Measurements from ENCODE around the gene KCNT1. TPM values are rescaled to one million over a fixed set of nuclear protein-coding genes. Genes with fewer than 3 reads are reported as not detected.

KCNT1 gene
- total RNA-seq, 1 donor from 2014 or later: not detected

DNA sequence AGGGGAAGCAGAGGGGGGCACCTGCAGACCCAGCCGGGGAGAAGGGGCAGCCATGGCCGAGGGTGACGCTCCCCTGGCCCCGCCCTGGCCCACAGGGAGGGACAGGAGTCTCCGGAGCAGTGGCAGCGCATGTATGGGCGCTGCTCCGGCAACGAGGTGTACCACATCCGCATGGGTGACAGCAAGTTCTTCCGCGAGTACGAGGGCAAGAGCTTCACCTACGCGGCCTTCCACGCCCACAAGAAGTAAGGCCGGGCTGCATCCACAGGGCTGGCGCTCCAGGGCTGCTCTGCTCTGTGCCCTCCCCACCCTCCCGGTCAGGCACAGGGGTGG lies 68.2 kb downstream of the KCNT1 start:
- Histone ChIP-seq H3K4me3 (ENCODE audit: low read depth, low read length) (no peak overlapping the region), H3K36me3 (ENCODE audit: control insufficient read depth, insufficient read depth, low read length) (no peaks in the 10 kb centered on the region), H3K27me3 (ENCODE audit: control insufficient read depth, insufficient read depth, low read length) (peaks cover 10% of the 10 kb centered on the region)
- TF ChIP-seq, protein P1, sequence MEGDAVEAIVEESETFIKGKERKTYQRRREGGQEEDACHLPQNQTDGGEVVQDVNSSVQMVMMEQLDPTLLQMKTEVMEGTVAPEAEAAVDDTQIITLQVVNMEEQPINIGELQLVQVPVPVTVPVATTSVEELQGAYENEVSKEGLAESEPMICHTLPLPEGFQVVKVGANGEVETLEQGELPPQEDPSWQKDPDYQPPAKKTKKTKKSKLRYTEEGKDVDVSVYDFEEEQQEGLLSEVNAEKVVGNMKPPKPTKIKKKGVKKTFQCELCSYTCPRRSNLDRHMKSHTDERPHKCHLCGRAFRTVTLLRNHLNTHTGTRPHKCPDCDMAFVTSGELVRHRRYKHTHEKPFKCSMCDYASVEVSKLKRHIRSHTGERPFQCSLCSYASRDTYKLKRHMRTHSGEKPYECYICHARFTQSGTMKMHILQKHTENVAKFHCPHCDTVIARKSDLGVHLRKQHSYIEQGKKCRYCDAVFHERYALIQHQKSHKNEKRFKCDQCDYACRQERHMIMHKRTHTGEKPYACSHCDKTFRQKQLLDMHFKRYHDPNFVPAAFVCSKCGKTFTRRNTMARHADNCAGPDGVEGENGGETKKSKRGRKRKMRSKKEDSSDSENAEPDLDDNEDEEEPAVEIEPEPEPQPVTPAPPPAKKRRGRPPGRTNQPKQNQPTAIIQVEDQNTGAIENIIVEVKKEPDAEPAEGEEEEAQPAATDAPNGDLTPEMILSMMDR (IDR thresholded peaks at IDR 0.05; ENCODE audit: insufficient read depth, low read length, poor library complexity, severe bottlenecking): no peak
- no peak for DNase-seq (ENCODE audit: low read depth)

DNA sequence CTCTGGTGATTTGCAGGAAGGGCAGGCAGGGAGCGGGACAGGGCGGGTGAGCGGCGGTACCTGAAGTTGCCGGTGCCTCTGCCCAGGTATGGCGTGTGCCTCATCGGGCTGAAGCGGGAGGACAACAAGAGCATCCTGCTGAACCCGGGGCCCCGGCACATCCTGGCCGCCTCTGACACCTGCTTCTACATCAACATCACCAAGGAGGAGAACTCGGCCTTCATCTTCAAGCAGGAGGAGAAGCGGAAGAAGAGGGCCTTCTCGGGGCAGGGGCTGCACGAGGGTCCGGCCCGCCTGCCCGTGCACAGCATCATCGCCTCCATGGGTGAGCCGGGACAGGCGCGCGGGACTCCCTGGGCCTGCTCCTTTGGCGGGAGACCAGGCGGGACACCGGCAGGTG lies 68.8 kb downstream of the KCNT1 start:
- TF ChIP-seq, protein P1 (IDR thresholded peaks at IDR 0.05; ENCODE audit: insufficient read depth, low read length, poor library complexity, severe bottlenecking): no peak
- Histone ChIP-seq H3K4me3 (ENCODE audit: low read depth, low read length) (no peak overlapping the region), H3K27me3 (ENCODE audit: control insufficient read depth, insufficient read depth, low read length) (peaks cover 10% of the 10 kb centered on the region), H3K36me3 (ENCODE audit: control insufficient read depth, insufficient read depth, low read length) (no peaks in the 10 kb centered on the region)
- no peak for DNase-seq (ENCODE audit: low read depth)

DNA sequence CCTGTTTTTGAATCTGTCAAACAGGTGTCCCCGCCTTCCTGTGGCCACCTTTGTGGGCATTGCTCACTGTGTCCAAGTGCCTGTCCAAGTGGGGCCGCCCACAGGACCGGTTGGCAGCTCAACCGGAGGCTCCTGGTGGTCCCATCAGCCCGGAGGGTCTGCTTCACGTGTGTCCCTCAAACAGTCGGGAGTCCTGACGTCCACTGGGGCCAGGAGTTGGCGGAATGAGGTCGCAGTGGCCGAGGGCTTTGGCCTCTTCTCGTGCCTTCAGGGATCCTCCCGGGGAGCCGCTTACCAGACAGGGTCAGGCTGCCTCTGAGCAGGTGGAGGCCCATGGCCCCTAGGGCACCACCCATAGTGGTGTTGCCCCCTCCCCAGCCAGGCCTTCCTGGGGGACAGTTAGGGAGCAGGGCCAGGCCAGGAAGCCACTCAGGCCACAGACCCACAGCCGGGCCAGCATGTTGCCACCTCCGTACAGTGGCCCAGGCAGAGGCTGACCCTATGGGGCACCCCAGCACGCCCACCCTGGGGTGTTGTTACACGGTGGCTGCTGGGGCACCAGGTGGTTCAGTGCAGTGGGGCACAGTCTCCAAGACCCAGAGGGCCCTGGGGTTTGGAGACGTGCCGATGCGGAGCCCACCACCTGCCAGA lies 69.5 kb downstream of the KCNT1 start:
- no peaks in the 10 kb centered on the region for H3K36me3 ChIP-seq (ENCODE audit: control insufficient read depth, insufficient read depth, low read length)
- no peak overlapping the region for H3K4me3 ChIP-seq (ENCODE audit: low read depth, low read length)
- TF ChIP-seq, protein P1 (IDR thresholded peaks at IDR 0.05; ENCODE audit: insufficient read depth, low read length, poor library complexity, severe bottlenecking): no peak
- H3K27me3 ChIP-seq (ENCODE audit: control insufficient read depth, insufficient read depth, low read length): peaks cover 10% of the 10 kb centered on the region
- DNase-seq (ENCODE audit: low read depth): no peak

DNA sequence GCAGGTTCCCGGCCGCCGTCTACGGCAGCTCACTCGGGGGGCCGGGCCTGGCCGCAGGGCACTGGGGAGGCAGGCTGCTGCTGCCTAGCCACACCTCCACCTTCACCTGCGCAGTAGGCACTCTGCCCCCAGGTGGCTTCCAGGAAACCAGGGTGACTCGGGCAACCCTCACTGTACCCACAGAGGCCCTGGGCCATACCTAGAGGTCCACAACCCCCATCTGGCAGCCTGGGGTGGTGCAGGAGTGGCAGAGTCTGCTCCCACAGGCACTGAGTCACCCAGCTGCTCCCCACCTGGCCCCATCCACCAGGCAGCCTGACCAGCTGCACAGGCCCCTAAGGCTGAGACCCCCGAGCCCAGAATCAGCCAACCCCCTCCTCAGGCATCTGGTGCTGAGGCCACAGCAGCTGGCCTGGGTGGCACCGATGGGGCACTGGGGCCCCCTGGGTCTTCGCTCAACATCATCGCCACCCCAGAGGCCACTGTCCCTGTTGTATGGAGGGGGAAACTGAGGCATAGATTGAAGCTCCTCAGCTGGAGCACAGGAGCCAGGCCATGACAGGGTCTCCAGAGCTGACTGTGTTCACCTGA lies 70.2 kb downstream of the KCNT1 start:
- H3K27me3 ChIP-seq (ENCODE audit: control insufficient read depth, insufficient read depth, low read length): peaks cover 10% of the 10 kb centered on the region
- no peaks in the 10 kb centered on the region for H3K36me3 ChIP-seq (ENCODE audit: control insufficient read depth, insufficient read depth, low read length)
- TF ChIP-seq, protein P1 (IDR thresholded peaks at IDR 0.05; ENCODE audit: insufficient read depth, low read length, poor library complexity, severe bottlenecking): no peak
- DNase-seq (ENCODE audit: low read depth): no peak
- no peak overlapping the region for H3K4me3 ChIP-seq (ENCODE audit: low read depth, low read length)

DNA sequence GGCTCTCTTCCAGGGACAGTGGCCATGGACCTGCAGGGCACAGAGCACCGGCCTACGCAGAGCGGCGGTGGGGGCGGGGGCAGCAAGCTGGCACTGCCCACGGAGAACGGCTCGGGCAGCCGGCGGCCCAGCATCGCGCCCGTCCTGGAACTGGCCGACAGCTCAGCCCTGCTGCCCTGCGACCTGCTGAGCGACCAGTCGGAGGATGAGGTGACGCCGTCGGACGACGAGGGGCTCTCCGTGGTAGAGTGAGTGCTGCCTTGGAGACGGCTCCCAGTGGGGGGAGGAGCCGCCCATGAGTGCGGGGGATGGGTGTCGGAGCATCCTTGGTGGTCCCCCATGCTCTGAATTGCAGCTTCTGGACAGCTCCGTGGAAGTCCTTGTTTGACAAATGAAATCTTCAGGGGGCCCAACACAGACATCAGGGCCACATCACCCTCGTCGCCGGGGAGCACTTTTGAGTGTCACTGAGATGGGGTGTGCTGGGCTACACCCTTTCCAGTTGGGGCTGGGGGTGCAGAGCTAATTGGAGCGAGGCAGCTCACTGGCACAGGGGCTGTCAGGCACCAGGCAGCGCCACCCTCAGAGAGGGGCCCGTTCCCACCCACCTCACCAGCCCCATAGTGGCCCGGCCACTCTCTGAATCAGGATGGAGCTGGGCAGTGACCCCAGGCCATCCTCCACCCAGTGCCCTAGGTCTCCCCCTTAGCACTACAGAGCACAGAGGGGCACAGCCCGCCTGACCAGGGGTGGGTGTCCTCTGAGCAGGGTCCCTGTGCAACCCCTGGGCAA lies 70.9 kb downstream of the KCNT1 start:
- TF ChIP-seq, protein P1 (IDR thresholded peaks at IDR 0.05; ENCODE audit: insufficient read depth, low read length, poor library complexity, severe bottlenecking): no peak
- peaks cover 10% of the 10 kb centered on the region for H3K27me3 ChIP-seq (ENCODE audit: control insufficient read depth, insufficient read depth, low read length)

More for the DNA sequence above, 70.9 kb downstream of the KCNT1 start:
- Histone ChIP-seq H3K4me3 (ENCODE audit: low read depth, low read length) (no peak overlapping the region), H3K36me3 (ENCODE audit: control insufficient read depth, insufficient read depth, low read length) (no peaks in the 10 kb centered on the region)
- no peak for DNase-seq (ENCODE audit: low read depth)
